GM23338 (cell line): ENCODE data around the gene ST14. TPM values are rescaled to one million over a fixed set of nuclear protein-coding genes. Genes with fewer than 3 reads are reported as not detected.
"Not testable (repeated sequence)": the region's sequence is repeated elsewhere in the genome, so short reads cannot be mapped to it uniquely, and the experiment has no call there.

Experiments used
- ATAC-seq: fragments of 200-7000 bp; cut with Tn5 transposase; 3 replicates; pipeline ENCODE4 v1.9.1; 2020
- DNase-seq: peaks from one replicate; pipeline ENCODE4 v3.0.0-alpha.2; 2015; ENCODE audit warnings: low spot score
- H2AFZ ChIP-seq: fragments of 200-600 bp; sonication (generic); 2 replicates; pipeline ENCODE4 v1.8.0; 2016; ENCODE audit warnings: antibody characterized with exemption, mild to moderate bottlenecking, moderate library complexity
- H3F3A ChIP-seq: fragments of 200-600 bp; sonication (generic); replicated peaks from 2 replicates; pipeline ENCODE4 v1.8.0; 2017; ENCODE audit warnings: antibody characterized with exemption, mixed run types, low read depth
- H3K27ac ChIP-seq: fragments of 200-600 bp; sonication (generic); 2 replicates; pipeline ENCODE4 v1.6.1; 2016; ENCODE audit warnings: low read depth
- H3K27me3 ChIP-seq: fragments of 200-600 bp; sonication (generic); 2 replicates; pipeline ENCODE4 v1.8.0; 2016; ENCODE audit warnings: mild to moderate bottlenecking, mixed run types, moderate library complexity; ENCODE audit not compliant: insufficient read depth
- H3K36me3 ChIP-seq: fragments of 200-600 bp; sonication (generic); 2 replicates; pipeline ENCODE4 v1.8.0; 2016; ENCODE audit warnings: mild to moderate bottlenecking; ENCODE audit not compliant: insufficient read depth
- H3K4me1 ChIP-seq: fragments of 200-600 bp; sonication (generic); 2 replicates; pipeline ENCODE4 v1.8.0; 2016; ENCODE audit warnings: mild to moderate bottlenecking, moderate library complexity; ENCODE audit not compliant: insufficient read depth
- H3K4me2 ChIP-seq: fragments of 200-600 bp; sonication (generic); 2 replicates; pipeline ENCODE4 v1.7.1; 2017; ENCODE audit warnings: mixed run types
- H3K4me3 ChIP-seq: fragments of 200-600 bp; sonication (generic); 2 replicates; pipeline ENCODE4 v1.6.1; 2016; ENCODE audit warnings: mixed run types
- H3K79me2 ChIP-seq: fragments of 200-600 bp; sonication (generic); replicated peaks from 2 replicates; pipeline ENCODE4 v1.8.0; 2017; ENCODE audit warnings: mild to moderate bottlenecking; ENCODE audit not compliant: insufficient read depth
- H3K9me2 ChIP-seq: fragments of 200-600 bp; sonication (generic); 2 replicates; pipeline ENCODE4 v1.8.0; 2017; ENCODE audit not compliant: insufficient read depth
- H4K20me1 ChIP-seq: fragments of 200-600 bp; sonication (generic); replicated peaks from 2 replicates; pipeline ENCODE4 v1.8.0; 2017; ENCODE audit warnings: mild to moderate bottlenecking; ENCODE audit not compliant: insufficient read depth
- H3K27ac Mint-ChIP-seq: 2 replicates; pipeline ENCODE4 v1.8.0; 2020; ENCODE audit warnings: inconsistent platforms, mild to moderate bottlenecking, moderate library complexity, mixed read lengths
- H3K27me3 Mint-ChIP-seq: 3 replicates; pipeline ENCODE4 v1.8.0; 2022; ENCODE audit warnings: low read depth, mild to moderate bottlenecking, moderate library complexity, mixed read lengths, inconsistent platforms; ENCODE audit not compliant: insufficient read depth, poor library complexity
- H3K36me3 Mint-ChIP-seq: 3 replicates; pipeline ENCODE4 v1.8.0; 2021; ENCODE audit warnings: low read depth, mild to moderate bottlenecking, inconsistent platforms, moderate library complexity, mixed read lengths
- H3K4me1 Mint-ChIP-seq: 3 replicates; pipeline ENCODE4 v1.8.0; 2020; ENCODE audit warnings: mild to moderate bottlenecking, inconsistent platforms, mixed read lengths
- H3K4me3 Mint-ChIP-seq: 3 replicates; pipeline ENCODE4 v1.8.0; 2021; ENCODE audit warnings: moderate library complexity, mild to moderate bottlenecking, inconsistent platforms, mixed read lengths
- H3K9me3 Mint-ChIP-seq: 3 replicates; pipeline ENCODE4 v1.8.0; 2020; ENCODE audit warnings: moderate library complexity, mild to moderate bottlenecking, inconsistent platforms, mixed read lengths
- CREB1 ChIP-seq: fragments of 250-450 bp; sonication (Bioruptor Pico); IDR thresholded peaks from 2 replicates; pipeline ENCODE4 v1.5.0; 2020; ENCODE audit warnings: low read depth, mild to moderate bottlenecking, moderate library complexity
- EZH2phosphoT487 ChIP-seq: fragments of 200-600 bp; sonication (generic); IDR thresholded peaks from one replicate; pipeline ENCODE4 v1.8.1; 2018; ENCODE audit warnings: antibody characterized with exemption; ENCODE audit not compliant: unreplicated experiment
- JUNB ChIP-seq: IDR thresholded peaks from one replicate; pipeline ENCODE4 v1.6.1; 2016; ENCODE audit warnings: antibody characterized with exemption; ENCODE audit not compliant: unreplicated experiment
- NANOG ChIP-seq: IDR thresholded peaks from 2 replicates; pipeline ENCODE4 v1.6.1; 2016; ENCODE audit warnings: antibody characterized with exemption, borderline replicate concordance
- POLR2AphosphoS5 ChIP-seq: IDR thresholded peaks from 2 replicates; pipeline ENCODE4 v1.6.1; 2016; ENCODE audit warnings: antibody characterized with exemption, low read depth
- REST ChIP-seq: IDR thresholded peaks from one replicate; pipeline ENCODE4 v1.6.1; 2018; ENCODE audit warnings: antibody characterized with exemption; ENCODE audit not compliant: unreplicated experiment
- ZNF462 ChIP-seq: fragments of 250-450 bp; sonication (Bioruptor Pico); IDR thresholded peaks from 2 replicates; pipeline ENCODE4 v1.5.0; 2020; ENCODE audit warnings: mild to moderate bottlenecking, moderate library complexity
- polyA plus RNA-seq: library from polyadenylated mRNA; unstranded; fragments of >200 nt; fragmentation: Nextera tagmentation; extraction: Ambion mirVana; gene quantifications from 2 replicates; pipeline ENCODE4 v1.2.1, GENCODE V29; 2016
- total RNA-seq: library from RNA; depleted of rRNA; stranded (reverse); fragments of >200 nt; shearing (Covaris generic); gene quantifications from 2 replicates; pipeline ENCODE4 v1.2.3, GENCODE V29; 2014

ST14 gene
- total and polyA plus RNA-seq, 2 experiments from 2014 or later, result 7.9 to 32.7 TPM

GRCh38 chr11:130171534-130171933 lies 12.0 kb downstream of the ST14 start (continued):
- no peak for TF ChIP-seq ZNF462 (CRISPR knock-in tag)
- TF ChIP-seq POLR2AphosphoS5, result no peak
- TF ChIP-seq NANOG, result no peak
- TF ChIP-seq REST, result no peak
- no peak for TF ChIP-seq CREB1
- no peak for TF ChIP-seq JUNB
- no peak for TF ChIP-seq EZH2phosphoT487

- not testable (repeated sequence) for H3K27ac Mint-ChIP-seq, H2AFZ ChIP-seq, H3K4me3 Mint-ChIP-seq, H3K4me2 ChIP-seq, H3K4me1 ChIP-seq, H3K4me3 ChIP-seq, H3K79me2 ChIP-seq, ATAC-seq, H3K36me3 ChIP-seq, H3F3A ChIP-seq, H3K9me2 ChIP-seq, H3K27ac ChIP-seq, H3K36me3 Mint-ChIP-seq, H3K4me1 Mint-ChIP-seq, DNase-seq, H3K9me3 Mint-ChIP-seq
- peaks cover 46% of the 10 kb centered on the region for H3K27me3 Mint-ChIP-seq
- peaks cover 20% of the 10 kb centered on the region for H4K20me1 ChIP-seq
- peaks cover 41% of the 10 kb centered on the region for H3K27me3 ChIP-seq
Observed at GRCh38 chr11:130172001-130172400, 12.4 kb downstream of the ST14 start.
